Dermis blood vessel endothelial cell (primary cell): ENCODE data around the gene IRAK1. TPM values are rescaled to one million over a fixed set of nuclear protein-coding genes. Genes with fewer than 3 reads are reported as not detected.

Experiments used
- DNase-seq: peaks from one replicate; pipeline ENCODE4 v3.0.0; 2010
- total RNA-seq: library from RNA; depleted of rRNA; stranded (reverse); fragments of >200 nt; gene quantifications from 2 replicates; pipeline ENCODE4 v1.2.3, GENCODE V29; 2014

The IRAK1 gene
- 53.8 and 81.9 TPM in 2 replicates for total RNA-seq

DNA sequence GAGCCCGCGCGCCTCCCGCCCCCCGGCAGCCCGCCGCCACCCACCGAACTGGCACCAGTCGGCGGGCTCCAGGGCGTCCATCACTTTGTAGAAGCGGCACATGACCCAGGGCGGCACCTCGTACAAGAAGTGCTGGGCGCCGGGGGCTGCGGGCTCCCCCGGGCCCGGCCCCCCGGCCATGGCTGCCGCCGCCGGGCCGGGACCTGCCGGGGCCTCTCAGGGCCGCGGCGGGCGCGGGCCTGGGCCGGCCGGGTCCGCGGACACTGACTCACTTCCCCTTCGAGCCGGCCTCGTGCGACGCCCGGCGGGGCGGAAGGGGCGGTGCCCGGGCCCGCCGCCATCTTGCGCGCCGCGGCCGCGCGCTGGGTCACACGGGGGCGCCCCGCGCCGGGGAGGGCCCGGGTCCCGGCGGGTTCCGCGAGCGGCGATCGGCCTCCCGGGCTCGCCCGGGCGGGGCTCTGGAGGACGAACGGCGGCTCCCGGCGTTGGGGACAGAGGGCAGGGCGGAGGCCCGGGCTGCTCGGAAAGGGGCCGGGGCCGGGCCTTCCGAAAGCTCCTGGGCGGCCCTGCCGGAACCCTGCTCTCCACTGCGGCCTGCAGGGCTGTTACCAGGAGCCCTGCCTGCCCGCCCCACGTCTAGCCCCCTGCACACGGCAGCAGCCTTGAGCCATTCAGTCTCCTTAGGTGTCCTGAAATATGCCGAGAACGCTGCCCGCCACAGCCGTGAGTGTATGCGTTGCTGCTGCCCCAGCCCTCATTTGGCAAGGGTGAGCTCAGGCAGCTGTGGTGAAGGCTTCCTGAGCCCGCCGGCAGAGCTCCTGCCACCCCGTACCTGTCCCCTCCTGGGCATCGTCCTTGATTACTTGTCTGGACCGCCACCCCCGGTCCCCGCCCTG lies at the start of gene IRAK1:
IRAK1 (minus strand) TSS at position 270 of the 896 bp plus-strand sequence; CDS start at position 180, 90 bp downstream.
- DNase-seq: peak; percentile 71

- DNase-seq: no peak
Observed at GRCh38 chrX:154068560-154068959, 48.9 kb upstream of the IRAK1 start.

DNA sequence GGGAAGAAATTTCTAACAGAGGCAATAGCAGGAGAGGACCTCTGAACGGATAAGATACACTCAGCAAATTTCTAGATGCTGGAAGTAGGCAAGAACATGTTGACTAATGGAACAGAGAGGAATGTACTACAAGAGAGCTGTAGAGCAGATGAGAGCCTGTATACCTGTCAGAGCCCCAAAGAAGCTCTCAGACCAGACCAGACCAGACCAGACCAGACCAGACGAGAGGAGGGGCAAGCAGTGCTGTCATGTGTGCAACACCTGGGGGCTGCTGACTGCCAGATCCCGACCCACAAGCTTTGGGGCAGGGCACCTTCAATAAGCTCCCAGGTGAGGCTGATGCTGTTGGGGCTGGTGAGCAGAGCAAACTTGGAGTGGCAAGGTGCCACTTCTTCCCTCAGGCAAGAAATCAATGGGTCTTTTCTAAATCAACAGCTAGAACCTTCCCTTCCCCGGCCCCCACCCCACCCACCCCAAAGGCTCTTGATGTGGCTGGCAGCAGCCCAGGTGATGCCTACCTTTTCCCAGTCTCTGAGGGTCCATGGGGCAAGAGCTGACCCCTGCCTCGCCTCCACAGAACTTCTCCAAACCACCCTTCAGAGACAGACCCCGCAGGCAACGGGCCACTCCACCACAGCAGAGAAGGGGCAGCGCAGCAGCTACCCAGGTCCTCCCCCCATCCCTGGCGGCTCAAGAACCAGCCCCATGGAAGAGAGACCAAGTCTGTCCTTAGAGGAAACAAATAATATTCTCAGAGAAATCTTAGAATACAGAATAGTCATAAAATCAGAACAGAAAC lies 45.1 kb upstream of the IRAK1 start:
- no peak for DNase-seq

GRCh38 chrX:154063234-154063633 lies 43.5 kb upstream of the IRAK1 start:
- DNase-seq: no peak

DNA sequence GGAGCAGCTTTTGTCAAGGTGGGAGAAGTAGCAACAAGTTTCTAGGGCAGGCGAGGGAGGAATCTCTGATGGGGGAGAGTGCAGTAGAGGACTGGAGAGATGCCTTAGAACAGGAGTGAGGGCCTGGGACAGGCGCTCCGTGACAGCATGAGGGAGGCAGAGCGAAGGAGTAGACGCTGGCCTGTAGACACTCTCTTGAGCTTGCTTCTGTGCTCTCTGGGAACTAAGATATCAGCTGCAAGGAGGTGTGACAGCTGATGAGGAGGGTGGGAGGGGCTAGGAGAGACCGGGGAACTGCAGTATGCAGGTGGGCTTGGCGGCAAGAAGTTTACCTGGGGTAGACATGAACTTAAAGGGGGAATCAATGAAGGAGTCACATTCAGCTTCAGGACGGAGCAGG lies 42.1 kb upstream of the IRAK1 start:
- DNase-seq: no peak

GRCh38 chrX:154059729-154060245 lies 40.1 kb upstream of the IRAK1 start:
- DNase-seq: no peak

DNA sequence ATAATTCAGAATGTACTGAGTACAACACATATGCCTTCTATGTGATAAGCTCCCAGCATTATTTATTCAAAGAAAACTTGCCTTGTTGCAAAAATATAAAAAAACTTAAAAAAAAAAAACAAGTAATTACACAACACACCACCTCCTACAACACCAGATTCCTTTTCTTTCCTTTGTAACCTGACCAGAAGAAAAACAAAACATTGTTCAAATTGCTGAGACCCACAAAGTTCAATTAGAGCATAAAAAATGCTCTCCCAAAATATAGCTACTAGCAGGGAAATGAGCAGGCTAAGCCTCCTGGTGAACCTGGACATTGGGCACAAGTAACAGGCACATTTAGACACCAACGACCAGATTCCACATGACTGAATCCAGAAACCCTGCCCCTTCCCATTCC lies 39.5 kb upstream of the IRAK1 start:
- DNase-seq: no peak

- no peak for DNase-seq
Observed at GRCh38 chrX:154058214-154058997, 38.7 kb upstream of the IRAK1 start.

DNA sequence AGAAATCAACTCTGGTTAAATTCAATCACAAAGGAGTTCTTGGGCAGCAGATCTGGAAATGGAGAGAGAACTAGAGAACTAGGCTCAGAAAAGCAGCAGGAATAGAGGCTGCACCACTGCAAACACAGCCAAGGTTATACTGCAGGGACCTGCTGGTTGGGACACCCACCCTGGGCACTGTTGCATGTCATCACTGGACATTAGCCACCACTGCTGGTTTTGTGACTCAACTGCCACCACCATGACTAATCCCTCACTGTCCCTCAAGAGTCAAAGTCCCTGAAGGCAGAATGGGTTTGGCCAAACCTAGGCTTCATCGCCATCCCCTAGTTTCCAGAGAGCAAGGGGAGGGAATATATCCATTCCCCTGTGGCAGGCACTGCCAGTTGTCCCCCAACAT lies 38.1 kb upstream of the IRAK1 start:
- DNase-seq: no peak

DNA sequence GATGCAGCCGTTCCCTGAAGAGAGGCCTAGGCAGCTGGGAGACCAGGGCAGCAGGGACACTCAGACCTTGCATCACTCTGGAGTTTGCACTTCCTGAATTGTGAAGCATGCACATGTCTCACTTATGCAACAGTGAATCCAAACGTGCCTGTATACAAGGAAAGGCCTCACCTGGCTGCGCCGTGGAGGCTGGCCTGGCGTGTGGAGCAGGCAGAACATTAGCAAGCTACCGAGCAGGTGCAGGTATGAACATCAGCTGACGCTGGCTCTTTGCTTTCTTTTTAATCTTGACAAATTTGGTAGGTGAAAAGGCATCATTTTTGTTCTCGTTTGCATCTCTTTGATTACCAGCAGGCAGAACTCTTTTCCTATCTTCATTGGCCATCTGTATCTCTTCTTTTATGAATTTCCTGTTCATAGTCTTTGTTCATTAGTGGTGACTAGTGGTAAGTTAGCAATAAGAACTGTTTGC lies 37.1 kb upstream of the IRAK1 start:
- peak; percentile 21 for DNase-seq

DNA sequence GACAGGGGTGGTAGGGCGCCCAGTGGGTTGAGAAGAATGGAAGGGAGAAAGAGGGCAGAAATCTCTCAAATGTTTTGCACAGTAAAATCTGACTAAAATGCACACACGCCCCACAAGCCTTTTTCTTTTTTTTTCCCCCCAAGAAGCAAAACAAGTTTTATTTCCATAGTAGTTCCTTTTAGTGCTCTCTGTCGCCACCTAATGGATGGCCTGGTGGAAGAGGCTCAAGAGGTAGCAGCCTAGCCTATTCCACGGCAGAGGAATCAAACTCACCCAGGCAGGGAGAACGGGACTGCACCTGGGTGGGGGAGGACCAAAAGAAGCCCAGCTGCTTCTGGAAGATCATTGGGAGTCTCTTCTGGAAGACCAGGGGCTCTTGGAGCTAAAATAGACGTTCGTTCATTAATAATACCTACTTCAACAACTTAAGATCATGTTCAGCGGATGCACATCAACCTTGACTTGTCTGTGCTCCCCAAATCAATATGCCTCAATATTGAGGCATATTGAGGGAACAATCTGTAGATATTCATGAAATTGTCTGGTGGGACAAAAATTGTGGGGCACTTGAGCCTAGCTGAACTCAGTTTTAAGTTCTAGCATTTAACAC lies 31.6 kb upstream of the IRAK1 start:
- peak; percentile 77 for DNase-seq

- DNase-seq: no peak
Observed at GRCh38 chrX:154050113-154050495, 30.4 kb upstream of the IRAK1 start.

GRCh38 chrX:154049209-154050112 lies 29.8 kb upstream of the IRAK1 start:
- no peak for DNase-seq

DNA sequence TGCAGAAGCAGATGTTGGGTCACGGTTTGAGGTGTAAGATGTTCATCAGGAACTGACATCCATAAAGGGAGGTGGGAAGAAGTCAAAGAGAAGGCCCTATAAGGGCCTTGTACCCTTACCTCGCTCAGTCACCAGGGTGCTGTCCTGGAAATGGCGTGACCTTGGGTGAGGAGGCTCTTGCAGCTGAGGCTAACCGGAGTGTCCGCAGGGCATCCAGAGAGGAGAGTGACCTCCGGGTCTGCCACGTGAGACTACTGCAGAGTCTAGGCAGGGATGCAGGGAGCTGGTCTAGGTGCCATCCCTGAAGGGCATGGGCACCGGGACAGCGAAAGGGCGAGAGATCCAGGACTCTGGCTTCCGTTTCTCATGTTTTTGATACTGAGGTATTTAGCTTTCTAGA lies 28.7 kb upstream of the IRAK1 start:
- no peak for DNase-seq

GRCh38 chrX:154046940-154047610 lies 27.4 kb upstream of the IRAK1 start:
- peak; percentile 33 for DNase-seq

- DNase-seq: peak; percentile 88
Observed at GRCh38 chrX:154046031-154046781, 26.5 kb upstream of the IRAK1 start.

DNA sequence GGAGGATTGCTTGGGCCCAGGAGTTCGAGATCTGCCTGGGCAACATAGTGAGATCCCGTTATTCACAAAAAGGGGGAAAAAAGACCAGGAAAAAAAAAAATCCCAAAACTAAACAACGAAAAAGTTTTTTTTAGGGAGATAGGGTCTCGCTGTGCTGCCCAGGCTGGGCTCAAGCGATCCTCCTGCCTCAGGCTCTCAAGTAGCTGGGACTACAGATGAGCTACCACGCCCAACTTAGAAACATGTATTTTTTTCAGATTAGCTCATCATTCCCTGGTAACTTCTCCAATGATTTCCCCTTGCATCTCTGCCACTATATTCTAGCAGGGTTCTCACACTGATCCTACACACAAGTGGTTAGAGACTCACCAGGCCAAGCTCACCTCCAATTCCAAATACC lies 24.4 kb upstream of the IRAK1 start:
- no peak for DNase-seq

- no peak for DNase-seq
Observed at GRCh38 chrX:154043003-154043763, 23.5 kb upstream of the IRAK1 start.

GRCh38 chrX:154040863-154041262 lies 21.2 kb upstream of the IRAK1 start:
- DNase-seq: no peak
